Caco-2 (cell line): Measurements from ENCODE around the gene CNR2. TPM values are rescaled to one million over a fixed set of nuclear protein-coding genes. Genes with fewer than 3 reads are reported as not detected.
"Not testable (repeated sequence)": the region's sequence is repeated elsewhere in the genome, so short reads cannot be mapped to it uniquely, and the experiment has no call there.

Source experiments
- BruUV-seq: library from RNA; stranded (reverse); fragments of 400-500 nt; replicated peaks from 2 replicates; lab custom pipeline; 2021; lab: Mats Ljungman, UMichigan
- CTCF ChIA-PET: fragments of 300-600 bp; sonication (Branson Sonifier 250); formaldehyde crosslinking; loops from one replicate; lab custom pipeline; 2022; ENCODE audit warnings: antibody characterized with exemption; lab: Charles Lee
- POLR2A ChIA-PET: fragments of 300-600 bp; sonication (Branson Sonifier 250); formaldehyde crosslinking; loops from one replicate; lab custom pipeline; 2022; ENCODE audit warnings: antibody characterized with exemption; lab: Charles Lee
- DNase-seq, 2 experiments: peaks; one replicate each; pipeline versions ENCODE4 v3.0.0 to v3.0.0-alpha.2; 2020 to 2022
- H3K27me3 ChIP-seq: replicated peaks from 2 replicates; pipeline ENCODE4 v1.6.0; 2011; ENCODE audit warnings: low read length; ENCODE audit not compliant: control insufficient read depth, insufficient read depth
- H3K36me3 ChIP-seq: 2 replicates; pipeline ENCODE4 v1.5.1; 2011; ENCODE audit warnings: low read length; ENCODE audit not compliant: control insufficient read depth, insufficient read depth
- H3K4me1 ChIP-seq: fragments of 250-450 bp; sonication (Bioruptor Pico); 2 replicates; pipeline ENCODE4 v1.5.1; 2020; ENCODE audit warnings: mild to moderate bottlenecking
- H3K4me3 ChIP-seq: 2 replicates; pipeline ENCODE4 v1.5.1; 2011; ENCODE audit warnings: low read depth, mild to moderate bottlenecking, control low read depth, low read length
- H3K9me3 ChIP-seq: fragments of 250-450 bp; sonication (Bioruptor Pico); 2 replicates; pipeline ENCODE4 v1.5.1; 2020; ENCODE audit warnings: mild to moderate bottlenecking, moderate library complexity
- H3K27ac Mint-ChIP-seq: one replicate; pipeline ENCODE4 v1.8.0; 2022; ENCODE audit warnings: mixed read lengths; ENCODE audit not compliant: unreplicated experiment
- H3K27me3 Mint-ChIP-seq: one replicate; pipeline ENCODE4 v1.8.0; 2022; ENCODE audit warnings: mixed read lengths; ENCODE audit not compliant: insufficient read depth, unreplicated experiment
- H3K36me3 Mint-ChIP-seq: one replicate; pipeline ENCODE4 v1.8.0; 2022; ENCODE audit warnings: mild to moderate bottlenecking, mixed read lengths; ENCODE audit not compliant: insufficient read depth, unreplicated experiment
- H3K4me1 Mint-ChIP-seq: one replicate; pipeline ENCODE4 v1.8.0; 2022; ENCODE audit warnings: low read depth, mixed read lengths; ENCODE audit not compliant: unreplicated experiment
- H3K4me3 Mint-ChIP-seq: one replicate; pipeline ENCODE4 v1.8.0; 2022; ENCODE audit warnings: mild to moderate bottlenecking, moderate library complexity, mixed read lengths; ENCODE audit not compliant: unreplicated experiment
- H3K9me3 Mint-ChIP-seq: one replicate; pipeline ENCODE4 v1.8.0; 2022; ENCODE audit warnings: mixed read lengths; ENCODE audit not compliant: unreplicated experiment
- CTCF ChIP-seq, 2 experiments: fragments of 200-600 bp in 1 of 2; IDR thresholded peaks; 1 replicate in 1 of 2; 2 replicates in 1 of 2; pipeline versions ENCODE4 v1.5.1 to v1.8.0; 2011 to 2022; ENCODE audit warnings: antibody characterized with exemption in 1 of 2, control low read depth in 1 of 2, inconsistent platforms in 1 of 2, low read depth in 1 of 2, low read length in 1 of 2, mild to moderate bottlenecking in 1 of 2, moderate library complexity in 1 of 2; ENCODE audit not compliant: insufficient read depth in 1 of 2, severe bottlenecking in 1 of 2, unreplicated experiment in 1 of 2
- intact Hi-C: fragments of 100-400 bp; cut with micrococcal nuclease; formaldehyde crosslinking; loops from one replicate; pipeline ENCODE4 v1.10.0; 2022; ENCODE audit not compliant: unreplicated experiment
- total RNA-seq: library from RNA; stranded (reverse); gene quantifications from 2 replicates; pipeline ENCODE4 v1.2.3, GENCODE V29; 2022

The CNR2 gene
- total RNA-seq, 1 experiment from 2014 or later = not detected

- no peak overlapping the region for H3K4me3 Mint-ChIP-seq
- ChIA-PET POLR2A (no interaction called here), CTCF (no interaction called here)
- no peak overlapping the region for H3K27ac Mint-ChIP-seq
- BruUV-seq = no TSS peak
- Histone ChIP-seq H3K36me3 (no peaks in the 10 kb centered on the region), H3K9me3 (no peaks in the 10 kb centered on the region), H3K27me3 (no peaks in the 10 kb centered on the region), H3K4me1 (no peaks in the 10 kb centered on the region), H3K4me3 (no peak overlapping the region)
- no peak for TF ChIP-seq CTCF (IDR thresholded peaks at IDR 0.05; ENCODE audit: insufficient read depth in 1 of 2, low read depth in 1 of 2, low read length in 1 of 2, severe bottlenecking in 1 of 2, unreplicated experiment in 1 of 2)
- H3K9me3 Mint-ChIP-seq = no peaks in the 10 kb centered on the region
- H3K27me3 Mint-ChIP-seq = peaks cover 8% of the 10 kb centered on the region
- DNase-seq = no peak
- H3K36me3 Mint-ChIP-seq = peaks cover 6% of the 10 kb centered on the region
- intact Hi-C loops = no loop called here
- H3K4me1 Mint-ChIP-seq = peaks cover 7% of the 10 kb centered on the region
Observed at GRCh38 chr1:23836037-23836436, 77.1 kb downstream of the CNR2 start.

GRCh38 chr1:23834156-23834555 is 79.0 kb downstream of the CNR2 start:
- H3K27me3 ChIP-seq, H3K9me3 Mint-ChIP-seq, CTCF ChIA-PET, H3K27me3 Mint-ChIP-seq, H3K9me3 ChIP-seq, BruUV-seq, H3K4me3 Mint-ChIP-seq, intact Hi-C loops, POLR2A ChIA-PET, H3K4me1 ChIP-seq, H3K36me3 Mint-ChIP-seq, H3K36me3 ChIP-seq, H3K4me3 ChIP-seq, H3K27ac Mint-ChIP-seq, H3K4me1 Mint-ChIP-seq, DNase-seq: not testable (repeated sequence)

- Mint-ChIP-seq H3K36me3 (peaks cover 6% of the 10 kb centered on the region), H3K9me3 (no peaks in the 10 kb centered on the region)
- intact Hi-C loops = no loop called here
Observed at GRCh38 chr1:23827717-23828116, 85.4 kb downstream of the CNR2 start.

GRCh38 chr1:23826590-23826989 is 86.6 kb downstream of the CNR2 start:
- H3K4me1 ChIP-seq, H3K9me3 Mint-ChIP-seq, H3K27me3 ChIP-seq, POLR2A ChIA-PET, intact Hi-C loops, H3K27me3 Mint-ChIP-seq, H3K4me3 ChIP-seq, H3K4me3 Mint-ChIP-seq, H3K36me3 Mint-ChIP-seq, DNase-seq, BruUV-seq, H3K27ac Mint-ChIP-seq, H3K9me3 ChIP-seq, H3K36me3 ChIP-seq, H3K4me1 Mint-ChIP-seq, CTCF ChIA-PET: not testable (repeated sequence)

More at GRCh38 chr1:23827717-23828116, 85.4 kb downstream of the CNR2 start:
- H3K9me3 ChIP-seq = no peaks in the 10 kb centered on the region
- no peak overlapping the region for H3K27ac Mint-ChIP-seq
- no peaks in the 10 kb centered on the region for H3K27me3 ChIP-seq
- no peak overlapping the region for H3K4me3 ChIP-seq
- no peak for TF ChIP-seq CTCF (IDR thresholded peaks at IDR 0.05; ENCODE audit: insufficient read depth in 1 of 2, low read depth in 1 of 2, low read length in 1 of 2, severe bottlenecking in 1 of 2, unreplicated experiment in 1 of 2)
- DNase-seq = no peak
- ChIA-PET CTCF (no interaction called here), POLR2A (no interaction called here)
- no peaks in the 10 kb centered on the region for H3K36me3 ChIP-seq
- no peaks in the 10 kb centered on the region for H3K4me1 ChIP-seq
- no peaks in the 10 kb centered on the region for H3K27me3 Mint-ChIP-seq
- H3K4me3 Mint-ChIP-seq = no peak overlapping the region
- BruUV-seq = no TSS peak
- no peaks in the 10 kb centered on the region for H3K4me1 Mint-ChIP-seq
